GM12874 (cell line): ENCODE data around the gene PCYT2.

Experiments
- TF ChIP-seq, protein P1 (sequence below): IDR thresholded peaks from 2 replicates; pipeline ENCODE4 v1.5.1; 2011; ENCODE audit warnings: low read depth, mild to moderate bottlenecking, control low read depth, low read length, moderate library complexity; ENCODE audit not compliant: insufficient read depth

The PCYT2 gene

DNA sequence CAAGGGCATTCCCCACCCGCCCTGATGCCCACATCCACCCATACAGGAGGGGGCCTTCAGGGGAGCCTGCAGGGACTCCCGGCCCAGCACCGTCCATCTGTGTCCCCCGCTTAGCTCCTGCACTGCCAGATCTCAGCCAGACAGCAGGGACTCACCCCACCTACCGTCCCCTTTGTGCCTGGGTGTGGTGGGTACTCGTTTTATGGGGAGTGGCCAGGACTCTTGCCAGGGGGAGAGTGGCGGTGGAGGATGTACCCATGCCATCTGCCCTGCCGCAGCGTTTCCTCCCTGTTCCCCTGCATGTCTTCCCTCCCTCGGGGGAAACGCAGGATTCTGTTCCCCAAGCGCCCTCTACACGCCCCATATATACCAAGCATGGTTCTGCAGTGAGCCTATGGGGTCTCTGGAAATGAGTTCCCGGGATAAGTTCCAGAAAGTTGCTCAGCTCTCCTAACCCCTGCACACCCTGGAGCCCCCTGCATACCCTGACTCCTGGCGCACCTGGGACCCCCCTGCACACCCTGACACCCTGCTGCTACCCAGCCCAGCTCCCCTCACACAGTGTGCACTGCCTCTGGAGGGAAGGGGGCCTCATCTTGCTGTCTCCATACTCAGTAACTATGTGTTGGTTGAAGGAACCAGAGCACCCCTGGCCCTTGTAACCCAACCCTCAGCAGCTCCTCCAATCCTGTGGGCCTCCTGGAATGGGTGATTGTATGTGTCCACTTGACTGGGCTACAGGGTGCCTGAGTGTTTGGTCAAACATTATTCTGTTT lies 20.5 kb upstream of the PCYT2 start:
- TF ChIP-seq, protein P1, sequence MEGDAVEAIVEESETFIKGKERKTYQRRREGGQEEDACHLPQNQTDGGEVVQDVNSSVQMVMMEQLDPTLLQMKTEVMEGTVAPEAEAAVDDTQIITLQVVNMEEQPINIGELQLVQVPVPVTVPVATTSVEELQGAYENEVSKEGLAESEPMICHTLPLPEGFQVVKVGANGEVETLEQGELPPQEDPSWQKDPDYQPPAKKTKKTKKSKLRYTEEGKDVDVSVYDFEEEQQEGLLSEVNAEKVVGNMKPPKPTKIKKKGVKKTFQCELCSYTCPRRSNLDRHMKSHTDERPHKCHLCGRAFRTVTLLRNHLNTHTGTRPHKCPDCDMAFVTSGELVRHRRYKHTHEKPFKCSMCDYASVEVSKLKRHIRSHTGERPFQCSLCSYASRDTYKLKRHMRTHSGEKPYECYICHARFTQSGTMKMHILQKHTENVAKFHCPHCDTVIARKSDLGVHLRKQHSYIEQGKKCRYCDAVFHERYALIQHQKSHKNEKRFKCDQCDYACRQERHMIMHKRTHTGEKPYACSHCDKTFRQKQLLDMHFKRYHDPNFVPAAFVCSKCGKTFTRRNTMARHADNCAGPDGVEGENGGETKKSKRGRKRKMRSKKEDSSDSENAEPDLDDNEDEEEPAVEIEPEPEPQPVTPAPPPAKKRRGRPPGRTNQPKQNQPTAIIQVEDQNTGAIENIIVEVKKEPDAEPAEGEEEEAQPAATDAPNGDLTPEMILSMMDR = no peak

DNA sequence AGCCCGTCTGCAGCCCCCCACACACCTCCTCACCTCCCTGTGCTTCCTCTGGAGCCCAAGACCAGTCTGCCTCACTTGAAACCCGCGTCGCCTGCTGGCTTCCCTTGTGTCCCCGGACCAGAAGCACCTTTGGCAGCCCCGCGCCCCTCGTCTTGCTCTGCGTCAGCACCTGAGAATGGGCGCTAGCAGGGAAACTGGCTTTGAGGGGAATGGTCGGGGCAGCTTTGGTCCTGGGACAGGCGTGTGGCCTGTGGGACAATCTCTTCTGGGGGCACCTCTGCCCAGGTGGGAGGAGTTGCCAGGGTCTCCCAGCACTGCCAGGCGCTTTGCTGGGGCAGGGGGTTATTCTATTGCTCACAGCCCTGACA lies 20.0 kb upstream of the PCYT2 start:
- TF ChIP-seq, protein P1 = no peak

DNA sequence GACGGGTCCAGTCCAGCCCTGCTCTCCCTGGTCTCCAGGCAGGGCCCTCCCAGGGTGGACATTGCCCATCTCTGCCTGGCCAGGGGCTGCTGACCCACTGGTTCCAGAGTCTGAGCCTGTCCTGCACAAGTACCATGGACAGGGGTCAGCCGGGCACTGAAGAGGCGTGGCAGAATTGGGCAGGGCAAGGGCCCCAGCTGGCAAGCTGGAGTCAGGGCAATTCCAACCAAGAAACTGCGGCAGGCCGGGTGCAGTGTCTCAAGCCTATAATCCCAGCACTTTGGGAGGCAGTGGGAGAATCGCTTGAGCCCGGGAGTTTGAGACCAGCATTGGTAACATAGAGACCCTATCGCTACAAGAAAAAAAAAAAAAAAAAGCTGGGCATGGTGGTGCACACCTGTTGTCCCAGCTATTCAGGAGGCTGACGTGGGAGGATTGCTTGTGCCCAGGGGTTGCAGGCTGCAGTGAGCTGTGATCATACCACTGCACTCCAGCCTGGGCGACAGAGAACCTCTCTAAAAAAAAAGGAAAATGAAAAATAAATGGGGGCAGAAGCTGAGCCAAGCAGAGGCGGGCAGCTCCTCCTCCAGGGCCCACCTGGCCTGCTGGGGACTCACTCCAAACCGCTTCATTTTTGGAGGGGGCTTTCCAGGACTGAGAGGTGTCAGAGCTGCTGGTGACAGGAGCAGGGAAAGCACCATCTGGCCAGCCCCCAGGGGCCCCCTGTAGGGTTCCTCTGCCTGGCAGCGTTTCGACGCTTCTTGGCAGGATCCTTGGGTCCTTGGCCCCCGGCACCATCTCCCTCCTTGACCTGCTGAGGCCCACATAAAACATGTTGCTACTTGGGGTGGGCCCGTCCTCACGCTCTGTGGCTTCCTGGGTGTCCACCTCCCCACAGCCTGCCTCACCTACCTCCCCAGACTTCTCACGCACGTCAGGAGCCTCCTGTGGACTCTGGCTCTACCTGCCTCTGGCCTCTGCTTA lies 19.2 kb upstream of the PCYT2 start:
- TF ChIP-seq, protein P1 = no peak

DNA sequence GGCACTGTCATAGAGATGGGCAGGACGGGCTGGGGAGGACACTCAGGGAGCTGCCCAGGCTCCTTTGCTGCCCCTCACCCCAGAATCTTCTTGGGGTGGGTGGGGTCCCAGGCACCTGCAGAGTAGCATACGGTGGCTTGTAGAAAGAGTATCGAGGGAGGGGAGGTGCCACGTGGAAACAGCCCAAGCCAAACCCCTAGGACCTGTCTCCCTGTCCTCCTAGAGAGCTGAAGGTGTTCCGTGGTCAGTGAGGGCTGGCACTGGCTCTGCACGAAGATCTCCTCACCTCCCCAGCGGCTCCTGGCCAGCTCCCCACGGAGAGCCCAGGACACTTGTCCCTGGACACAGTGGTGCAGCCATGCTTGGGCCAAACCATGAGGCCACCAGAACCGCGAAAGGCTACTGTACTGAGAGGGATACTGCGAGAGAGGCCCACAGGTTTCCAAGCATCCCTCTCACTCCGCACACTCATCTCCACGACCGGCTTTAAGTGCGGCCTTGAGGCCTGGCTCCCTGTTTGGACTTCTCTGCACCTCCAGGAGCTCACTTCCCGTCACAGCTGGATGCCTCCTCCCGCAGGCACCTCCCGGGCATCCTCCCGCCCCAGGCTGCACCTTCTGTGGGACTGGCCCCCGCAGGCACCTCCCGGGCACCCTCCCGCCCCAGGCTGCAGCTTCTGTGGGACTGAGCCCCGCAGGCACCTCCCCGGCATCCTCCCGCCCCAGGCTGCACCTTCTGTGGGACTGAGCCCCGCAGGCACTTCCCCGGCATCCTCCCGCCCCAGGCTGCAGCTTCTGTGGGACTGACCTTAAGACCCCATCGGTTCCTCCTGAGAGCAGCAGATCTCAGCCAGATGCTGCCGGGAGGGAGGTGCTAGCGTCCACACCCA lies 18.3 kb upstream of the PCYT2 start:
- TF ChIP-seq, protein P1 = no peak

DNA sequence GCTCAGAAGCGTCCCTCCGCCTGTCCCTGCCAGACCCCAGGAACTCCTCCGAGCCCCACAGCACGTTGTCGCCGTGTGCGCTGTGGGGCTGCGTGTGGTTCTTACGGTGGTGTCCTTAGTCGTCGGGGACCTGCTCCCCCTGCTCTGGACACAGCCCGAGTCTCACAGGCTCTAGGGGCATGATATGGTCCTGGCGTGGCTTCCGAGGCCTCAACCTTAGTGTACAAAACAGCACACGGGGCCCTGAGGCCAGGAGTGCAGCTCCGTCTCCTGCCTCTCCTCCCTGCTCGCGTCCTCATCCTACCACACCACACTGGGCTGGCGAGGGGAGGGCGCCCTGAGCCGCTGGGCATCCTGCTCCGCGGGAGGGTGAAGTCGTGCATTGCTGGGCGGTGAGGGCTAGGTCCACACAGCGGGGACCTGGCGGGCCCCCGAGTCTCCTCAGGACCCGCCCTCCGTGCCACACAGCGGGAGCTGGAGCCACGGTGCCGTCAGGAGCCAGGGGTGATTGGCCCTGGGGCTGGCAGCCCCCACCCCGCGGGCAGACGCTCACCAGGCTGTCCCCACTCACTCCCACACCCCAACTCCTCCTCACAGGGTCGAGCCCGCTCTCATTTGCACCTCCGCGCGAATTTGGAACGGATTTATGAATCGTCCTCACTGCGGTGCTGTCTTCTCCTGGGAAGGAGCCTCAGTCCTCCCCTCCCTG lies 17.5 kb upstream of the PCYT2 start:
- TF ChIP-seq, protein P1 = no peak

DNA sequence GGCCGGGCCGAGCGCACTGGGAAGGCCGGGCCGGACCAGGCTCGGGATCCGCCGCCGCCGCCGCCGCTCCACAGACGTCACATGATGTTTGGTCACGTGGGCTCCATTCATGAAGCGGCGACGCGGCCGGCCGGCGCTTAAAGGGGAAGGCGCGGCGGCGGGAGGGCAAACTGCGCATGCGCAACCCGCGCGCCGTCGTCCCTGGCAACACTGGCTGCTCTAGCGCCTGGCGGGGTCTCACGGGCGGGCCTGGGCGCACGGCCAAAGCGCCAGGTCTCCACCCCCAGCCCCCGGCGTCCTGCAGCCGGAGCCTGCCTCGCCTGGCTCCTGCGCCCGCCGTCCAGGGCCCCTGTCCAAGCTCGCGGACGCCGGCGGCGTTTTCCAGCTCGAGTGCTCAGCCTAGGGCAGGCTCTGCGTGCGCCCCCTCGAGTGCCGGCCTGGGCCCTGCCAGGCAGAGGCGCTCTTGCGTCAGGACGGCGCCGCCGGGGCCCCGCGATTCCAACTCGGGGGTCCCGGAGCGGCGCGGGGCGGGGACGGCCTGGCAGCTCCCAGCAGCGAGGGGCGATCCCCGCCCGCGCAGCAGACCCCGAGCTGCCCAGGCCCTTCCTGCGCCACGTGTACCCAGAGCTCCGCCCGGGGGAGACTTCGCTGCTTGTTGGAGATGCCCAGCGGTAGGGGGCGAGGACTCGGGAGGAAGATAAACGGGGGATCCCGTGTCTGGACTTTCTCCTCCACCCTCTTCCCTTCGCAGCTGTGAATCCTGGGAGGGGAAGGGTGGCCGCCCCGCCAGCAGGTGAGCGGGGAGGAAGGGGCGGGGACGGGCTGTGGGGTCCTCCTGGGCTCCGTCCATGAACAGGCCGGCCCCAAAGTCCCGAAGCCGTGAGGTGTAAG lies 16.7 kb upstream of the PCYT2 start, which contains the start of gene MAFG:
TSS of gene MAFG (minus strand) at position 83 of the 891 bp plus-strand sequence. CDS start 4,550 bp downstream, outside the sequence.
- TF ChIP-seq, protein P1 = peak; percentile 69
